ENCODE measurements around the gene TMEM126A. TPM values are rescaled to one million over a fixed set of nuclear protein-coding genes. Genes with fewer than 3 reads are reported as not detected.
"Not testable (repeated sequence)": the region's sequence is repeated elsewhere in the genome, so short reads cannot be mapped to it uniquely, and the experiment has no call there.

Gene TMEM126A
- total and polyA plus RNA-seq, 12 donors: 16.4 to 62.6 (median 39.5) TPM

GRCh38 chr11:85603220-85603619 is 44.5 kb upstream of the TMEM126A start:
- no peak for DNase-seq
- Histone ChIP-seq H3K27ac (no peak overlapping the region), H3K36me3 (replicated peaks in 1 of 2) (no peaks in the 10 kb centered on the region), H3K4me1 (replicated peaks in 1 of 2) (peaks cover 0 to 8% of the 10 kb centered on the region in 2 donors), H3K9me3 (replicated peaks in 1 of 3) (no peaks in the 10 kb centered on the region), H3K4me3 (no peak overlapping the region), H3K27me3 (no peaks in the 10 kb centered on the region)
- WGBS, 4 donors: 82 to 89% (median 84%) methylated on average over 4 of the region's 4 CpGs
- TF ChIP-seq POLR2A (IDR thresholded peaks at IDR 0.05) (no peak), CTCF (IDR thresholded peaks at IDR 0.05) (no peak)
- intact Hi-C loops (cut with DNase I): no loop called here

- DNase-seq; H3K9me3 ChIP-seq (replicated peaks in 1 of 3); H3K4me3 ChIP-seq; H3K27ac ChIP-seq; H3K4me1 ChIP-seq (replicated peaks in 1 of 2); H3K27me3 ChIP-seq; H3K36me3 ChIP-seq (replicated peaks in 1 of 2); intact Hi-C loops (cut with DNase I): not testable (repeated sequence)
- WGBS, 4 donors: 92 to 96% (median 95%) methylated on average over 3 of the region's 3 CpGs
Measured at GRCh38 chr11:85606237-85606636, 41.5 kb upstream of the TMEM126A start.

DNA sequence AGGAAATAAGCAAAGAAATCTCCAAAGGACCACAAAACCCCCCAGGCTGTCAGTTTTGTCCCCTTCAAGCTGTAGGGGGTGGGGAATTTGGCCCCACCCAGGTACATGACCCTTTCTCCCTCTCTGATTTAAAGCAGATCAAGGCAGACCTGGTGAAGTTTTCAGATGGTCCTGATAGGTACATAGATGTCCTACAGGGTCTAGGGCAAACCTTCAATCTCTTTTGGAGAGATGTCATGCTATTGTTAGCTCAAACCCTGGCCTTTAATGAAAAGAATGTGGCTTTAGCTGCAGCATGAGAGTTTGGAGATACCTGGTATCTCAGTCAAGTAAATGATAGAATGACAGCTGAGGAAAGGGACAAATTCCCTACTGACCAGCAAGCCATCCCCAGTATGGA is 39.1 kb upstream of the TMEM126A start:
- H3K27me3 ChIP-seq; H3K4me3 ChIP-seq; H3K27ac ChIP-seq; H3K4me1 ChIP-seq (replicated peaks in 1 of 2); H3K9me3 ChIP-seq (replicated peaks in 1 of 3); intact Hi-C loops (cut with DNase I); DNase-seq; H3K36me3 ChIP-seq (replicated peaks in 1 of 2): not testable (repeated sequence)

DNA sequence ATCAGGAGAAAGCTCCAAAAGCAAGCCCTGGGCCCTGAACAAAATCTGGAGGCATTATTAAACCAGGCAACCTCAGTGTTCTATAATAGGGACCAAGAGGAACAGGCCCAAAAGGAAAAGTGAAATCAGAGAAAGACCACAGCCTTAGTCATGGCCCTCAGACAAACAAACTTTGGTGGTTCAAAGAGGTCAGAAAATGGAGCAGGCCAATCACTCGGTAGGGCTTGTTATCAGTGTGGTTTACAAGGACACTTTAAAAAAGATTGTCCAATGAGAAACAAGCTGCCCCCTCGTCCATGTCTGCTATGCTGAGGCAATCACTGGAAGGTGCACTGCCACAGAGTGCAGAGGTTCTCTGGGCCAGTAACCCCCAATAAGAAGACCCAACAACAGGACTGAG is 38.5 kb upstream of the TMEM126A start:
- 51 to 62% (median 54%) methylated on average over 2 of the region's 2 CpGs for WGBS, 4 donors
- intact Hi-C loops (cut with DNase I); H3K9me3 ChIP-seq (replicated peaks in 1 of 3): not testable (repeated sequence)

DNA sequence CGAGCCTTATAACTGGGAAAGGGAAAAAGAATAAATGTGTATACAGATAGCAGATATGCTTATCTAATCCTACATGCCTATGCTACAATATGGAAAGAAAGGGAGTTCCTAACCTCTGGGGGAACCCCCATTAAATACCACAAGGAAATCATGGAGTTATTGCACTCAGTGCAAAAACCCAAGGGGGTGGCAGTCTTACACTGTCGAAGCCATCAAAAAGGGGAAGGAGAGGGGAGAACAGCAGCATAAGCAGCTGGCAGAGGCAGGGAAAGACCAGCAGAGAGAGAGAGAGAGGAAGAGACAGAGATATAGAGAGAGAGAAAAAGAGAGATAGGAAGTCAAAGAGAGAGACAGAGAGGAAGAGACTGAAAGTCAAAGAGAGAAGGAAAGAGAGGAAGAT is 36.1 kb upstream of the TMEM126A start:
- H3K27ac ChIP-seq; H3K36me3 ChIP-seq (replicated peaks in 1 of 2); H3K27me3 ChIP-seq; DNase-seq; H3K9me3 ChIP-seq (replicated peaks in 1 of 3); H3K4me1 ChIP-seq (replicated peaks in 1 of 2); H3K4me3 ChIP-seq; intact Hi-C loops (cut with DNase I): not testable (repeated sequence)
- WGBS, 4 donors: 76 to 89% (median 86%) methylated on average over 2 of the region's 2 CpGs

More for the DNA sequence above, 38.5 kb upstream of the TMEM126A start:
- not testable (repeated sequence) for H3K4me3 ChIP-seq; H3K4me1 ChIP-seq (replicated peaks in 1 of 2); H3K27me3 ChIP-seq; H3K36me3 ChIP-seq (replicated peaks in 1 of 2); H3K27ac ChIP-seq; DNase-seq

- H3K4me1 ChIP-seq (replicated peaks in 1 of 2): no peaks in the 10 kb centered on the region
- DNase-seq: peak in 5 of 7 donors; percentile 15 to 49 (median 31)
- WGBS, 4 donors: 79 to 82% (median 80%) methylated on average over 6 of the region's 6 CpGs
- no peaks in the 10 kb centered on the region for H3K27me3 ChIP-seq
- intact Hi-C loops (cut with DNase I): no loop called here
- TF ChIP-seq CTCF (IDR thresholded peaks at IDR 0.05): no peak
- no peak for TF ChIP-seq POLR2A (IDR thresholded peaks at IDR 0.05)
- no peaks in the 10 kb centered on the region for H3K9me3 ChIP-seq (replicated peaks in 1 of 3)
- no peak overlapping the region for H3K27ac ChIP-seq
- H3K36me3 ChIP-seq (replicated peaks in 1 of 2): no peaks in the 10 kb centered on the region
- no peak overlapping the region for H3K4me3 ChIP-seq
Measured at GRCh38 chr11:85619499-85619898, 28.3 kb upstream of the TMEM126A start.

All from adrenal gland (tissue), 12 donors.